ENCODE data around the gene KIAA0753.

- TF ChIP-seq CTCF (IDR thresholded peaks at IDR 0.05), result no peak
- no peak for TF ChIP-seq POLR2A (IDR thresholded peaks at IDR 0.05)
Measured at GRCh38 chr17:6573982-6574686, 66.4 kb downstream of the KIAA0753 start.
